CD4-positive, alpha-beta T cell treated with Interferon alpha-2 for 1 hour (primary cell): ENCODE measurements around the gene KLHL14.
"Not testable (repeated sequence)": the region's sequence is repeated elsewhere in the genome, so short reads cannot be mapped to it uniquely, and the experiment has no call there.

Source experiments
- DNase-seq, 2 donors: peaks; one replicate each; pipeline ENCODE4 v3.0.0-alpha.2; 2020 to 2022

Gene KLHL14

DNA sequence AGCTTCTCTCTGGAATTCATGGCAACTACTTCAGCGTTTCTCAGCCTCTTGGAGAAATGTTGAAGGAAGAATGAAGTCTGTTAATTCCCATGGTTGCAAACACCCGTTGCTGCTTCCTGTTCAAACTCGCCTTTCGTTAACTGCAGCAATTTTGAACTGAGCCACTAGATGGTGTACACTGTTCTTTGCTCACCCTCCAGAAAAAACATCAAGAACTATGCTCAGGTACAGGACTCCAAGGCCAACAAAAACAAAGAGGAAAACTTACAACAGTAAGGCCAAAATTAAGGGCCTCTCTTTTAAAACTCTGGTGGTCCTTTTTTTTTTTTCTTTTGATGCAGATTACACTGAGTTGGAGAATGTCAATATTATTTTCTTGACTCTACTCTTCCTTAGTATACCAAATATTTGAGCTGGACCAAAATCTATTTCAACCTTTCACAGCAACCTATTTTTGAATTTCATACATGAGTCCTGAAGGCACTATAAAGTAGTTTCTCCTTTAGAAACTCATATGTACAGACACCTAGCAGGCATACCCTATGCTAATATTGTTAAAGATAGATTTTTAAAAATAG, 58.2 kb downstream of the KLHL14 start:
- DNase-seq = peak; percentile 7 to 33

DNA sequence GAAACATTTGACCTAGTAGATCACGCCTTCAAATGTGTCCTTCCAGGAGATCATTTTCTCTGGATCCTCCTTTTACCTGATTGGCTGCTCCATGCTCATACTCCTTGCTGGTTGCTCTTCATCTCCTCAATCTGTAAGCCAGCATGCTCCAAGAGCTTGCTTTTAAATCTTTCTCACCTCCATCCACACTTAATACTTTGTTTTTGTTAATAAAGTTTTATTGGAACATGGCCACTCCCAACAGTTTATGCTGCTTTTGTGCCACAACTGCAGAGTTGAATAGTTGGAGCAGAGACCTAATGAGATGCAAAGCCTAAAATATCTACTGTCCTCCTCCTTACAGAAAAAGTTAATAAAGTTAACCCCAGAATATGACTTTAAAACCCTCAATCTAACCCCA, 60.0 kb downstream of the KLHL14 start:
- DNase-seq = no peak

DNA sequence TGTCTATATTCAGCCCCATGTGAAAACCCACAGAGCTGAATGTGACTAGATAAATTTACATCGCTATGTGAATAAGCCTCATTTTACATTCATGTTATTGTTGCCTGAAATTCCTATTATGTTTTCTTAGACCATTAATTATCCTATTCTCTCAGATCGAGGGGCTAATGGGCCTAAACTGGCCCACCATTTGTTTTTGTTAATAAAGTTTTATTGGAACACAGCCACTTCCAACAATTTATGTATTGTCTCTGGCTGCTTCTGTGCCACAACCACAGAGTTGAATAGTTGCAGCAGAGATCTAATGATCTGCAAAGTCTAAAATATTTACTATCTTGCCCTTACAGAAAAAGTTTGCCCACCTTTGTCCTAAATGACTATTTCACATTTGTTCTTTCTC, 61.0 kb downstream of the KLHL14 start:
- no peak for DNase-seq

DNA sequence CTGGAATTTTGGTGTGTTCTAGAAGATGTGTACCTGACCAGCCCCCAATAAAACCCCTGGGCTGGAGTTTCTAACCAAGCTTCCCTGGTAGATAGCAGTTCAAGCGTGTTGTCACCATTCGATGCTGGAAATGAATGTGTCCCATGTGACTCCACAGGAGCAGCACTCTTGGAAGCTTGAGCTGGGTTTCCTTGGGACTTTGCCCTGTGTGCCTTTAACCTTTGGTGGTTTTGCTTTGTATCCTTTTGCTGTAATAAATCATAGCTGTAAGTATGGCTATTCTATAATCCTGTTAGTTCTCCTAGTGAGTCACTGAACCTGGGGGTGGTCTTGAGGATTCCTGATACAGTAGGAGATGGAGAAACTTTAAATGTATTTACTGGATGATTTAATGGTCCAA, 65.2 kb downstream of the KLHL14 start:
- no peak for DNase-seq

DNA sequence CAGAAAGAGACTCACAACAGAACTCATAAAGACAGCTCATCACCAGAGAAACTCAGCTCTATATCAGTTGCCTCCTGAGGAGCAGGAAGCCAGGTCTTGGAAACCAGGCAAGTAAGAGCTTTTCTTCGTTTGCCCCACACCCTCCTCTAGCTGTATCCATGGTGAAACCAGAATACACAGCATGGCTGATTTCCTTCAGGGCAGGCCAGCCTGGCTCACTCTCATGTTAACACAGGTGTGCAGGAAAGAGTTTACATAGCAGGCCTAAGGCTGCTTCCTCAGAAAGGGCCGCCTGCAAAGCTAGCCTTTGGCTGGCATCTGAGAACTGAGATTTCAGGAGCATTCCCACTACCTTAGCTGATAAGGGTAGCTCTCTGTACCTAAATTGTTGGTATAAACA, 65.7 kb downstream of the KLHL14 start:
- no peak for DNase-seq

DNA sequence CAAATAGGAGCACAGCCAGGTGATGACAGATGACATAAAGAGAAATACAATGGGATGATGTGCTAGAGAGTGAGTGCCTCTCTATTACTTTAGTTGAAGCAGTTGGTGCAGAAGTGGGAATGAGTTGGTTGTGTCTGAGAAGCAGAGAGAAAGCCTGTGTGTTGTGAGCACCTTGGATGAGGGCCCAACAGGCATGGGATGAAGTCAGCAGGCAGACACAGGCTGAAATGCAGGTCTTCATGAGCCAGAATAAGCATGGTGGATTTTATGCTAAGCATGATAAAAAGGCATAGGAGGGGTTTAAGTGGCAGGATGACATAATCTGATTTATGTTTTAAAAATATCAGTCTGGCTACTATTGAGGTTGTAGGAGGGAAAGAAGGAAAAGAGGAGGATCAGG, 71.5 kb downstream of the KLHL14 start:
- no peak for DNase-seq

DNA sequence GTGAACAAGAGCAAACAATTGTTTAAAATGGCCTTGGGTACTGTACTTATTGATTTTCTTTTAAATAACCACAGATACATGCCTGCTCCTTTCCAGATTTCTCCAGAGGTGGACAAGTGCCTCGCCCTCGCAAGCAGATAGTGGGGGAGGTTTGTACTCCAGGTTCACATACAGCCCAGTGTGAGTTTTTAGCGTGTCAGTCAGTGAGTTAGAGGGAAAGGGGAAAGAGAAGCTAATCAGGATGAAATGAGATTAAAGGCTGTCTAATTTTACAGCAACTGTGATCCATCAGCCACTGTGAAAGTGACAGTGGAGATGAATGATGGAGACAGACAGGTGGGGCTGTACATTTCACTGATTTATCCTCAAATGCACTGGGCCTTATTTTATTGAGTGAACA, 74.7 kb downstream of the KLHL14 start:
- no peak for DNase-seq

DNA sequence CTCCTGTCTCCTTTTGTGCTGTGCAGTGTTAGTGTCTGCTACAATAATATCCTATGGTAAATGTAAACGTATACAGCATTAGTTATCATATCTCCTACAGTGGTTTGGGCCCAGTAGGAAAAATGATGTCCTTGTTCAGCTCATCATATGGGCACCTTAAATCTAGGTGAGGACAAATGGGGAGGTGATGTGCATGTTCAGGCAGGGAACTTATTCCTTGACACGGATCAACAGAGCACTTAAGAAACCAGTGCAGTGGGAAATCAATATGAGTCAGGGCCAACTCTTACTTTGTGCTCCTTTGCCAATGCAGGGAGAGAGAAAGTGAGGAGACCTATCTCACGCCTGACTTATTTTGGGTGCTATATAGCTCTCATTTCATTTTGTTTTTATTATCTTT, 76.4 kb downstream of the KLHL14 start:
- DNase-seq = no peak

DNA sequence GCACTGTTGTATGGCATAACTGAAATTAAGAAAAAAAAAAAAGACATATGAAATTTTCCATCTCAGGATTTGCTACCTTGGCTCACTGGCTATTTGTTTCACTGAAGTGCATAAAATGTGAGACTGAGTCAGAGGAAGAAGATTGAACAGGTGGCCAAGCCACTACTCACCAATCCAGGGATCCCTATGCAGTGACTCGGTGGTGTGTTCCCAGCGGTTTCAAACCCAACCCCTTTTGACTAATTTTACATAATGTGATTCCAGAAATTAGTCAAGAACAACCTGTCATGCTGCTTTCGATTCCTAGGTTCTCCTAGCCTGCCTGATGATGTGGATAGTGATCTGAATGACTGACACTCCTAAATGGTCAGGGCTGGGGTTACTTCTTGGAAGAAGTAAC, 77.3 kb downstream of the KLHL14 start:
- DNase-seq = no peak

DNA sequence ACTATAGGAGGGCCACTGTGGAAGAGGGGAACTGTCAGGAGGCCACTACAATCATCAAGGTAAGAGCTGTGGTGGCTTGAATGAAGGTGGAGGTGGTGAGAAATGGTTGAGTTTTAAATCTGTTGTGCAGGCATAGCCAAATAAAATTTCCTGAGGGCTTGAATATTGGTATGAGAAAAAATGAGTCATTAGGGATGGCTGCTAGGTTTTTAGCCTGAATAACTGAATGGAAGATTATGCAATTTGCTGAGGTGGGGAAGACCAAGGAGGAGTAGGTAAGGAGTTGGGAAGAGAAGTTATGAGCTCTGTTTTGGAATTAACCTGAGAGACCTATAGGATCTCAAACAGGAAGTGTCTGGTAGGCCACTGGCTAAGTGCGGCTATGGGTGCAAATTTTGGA, 84.0 kb downstream of the KLHL14 start:
- DNase-seq = no peak

DNA sequence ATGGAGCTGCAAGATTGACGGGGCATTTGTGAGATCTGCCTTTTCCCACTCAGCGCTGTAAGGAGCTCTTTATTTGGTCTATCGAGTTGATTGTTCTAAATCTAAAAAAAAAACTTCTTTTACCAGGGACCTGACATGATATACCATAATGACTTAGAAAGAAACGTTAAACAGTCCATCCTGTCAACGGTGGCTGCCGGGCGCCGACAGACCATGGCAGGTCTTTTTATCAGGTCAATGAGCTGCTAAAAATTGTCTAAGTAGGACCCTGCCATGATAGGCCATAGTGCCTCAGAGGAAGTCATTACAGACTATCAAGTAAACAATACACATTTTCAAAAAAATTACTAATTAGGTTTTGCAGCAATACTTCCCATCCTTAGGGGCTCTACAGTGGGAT, 87.9 kb downstream of the KLHL14 start:
- no peak for DNase-seq

DNA sequence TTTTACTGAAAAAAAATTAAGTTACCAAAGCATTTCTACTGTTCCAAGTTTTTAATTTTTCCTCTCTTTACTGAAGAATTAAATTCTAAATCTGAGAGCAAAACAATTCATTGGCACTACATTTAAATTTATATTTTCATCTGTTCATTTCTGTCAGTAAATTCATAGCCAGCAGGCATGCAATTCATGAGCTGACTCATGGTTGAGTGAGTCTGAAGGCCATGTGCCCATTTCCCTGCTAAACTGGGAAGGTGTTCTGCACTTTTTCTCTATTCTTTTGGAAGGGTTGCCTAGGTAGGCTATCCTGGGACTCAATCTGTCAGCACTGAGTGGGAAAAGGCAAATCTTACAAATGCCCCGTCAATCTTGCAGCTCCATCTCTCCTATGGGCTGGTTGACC, 88.7 kb downstream of the KLHL14 start:
- no peak for DNase-seq

DNA sequence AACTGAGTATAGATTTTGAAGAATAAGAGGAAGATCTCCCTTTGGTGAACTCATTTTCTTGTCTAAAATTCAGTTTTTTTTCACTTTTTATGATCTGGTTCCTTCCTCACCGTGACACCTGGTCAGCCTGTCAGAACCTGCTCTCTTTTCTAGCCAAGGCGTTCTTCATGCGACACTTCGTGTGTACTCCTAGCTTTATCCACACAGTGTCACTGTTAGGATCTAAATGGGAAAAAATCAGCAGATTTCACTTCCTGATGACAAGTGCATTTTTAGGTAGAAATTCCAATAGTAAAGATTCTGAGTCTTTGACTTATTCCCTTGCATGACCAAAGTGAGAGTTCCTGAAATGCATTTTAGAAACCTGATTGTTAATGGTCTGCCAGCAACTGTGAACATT, 89.8 kb downstream of the KLHL14 start:
- DNase-seq = no peak

DNA sequence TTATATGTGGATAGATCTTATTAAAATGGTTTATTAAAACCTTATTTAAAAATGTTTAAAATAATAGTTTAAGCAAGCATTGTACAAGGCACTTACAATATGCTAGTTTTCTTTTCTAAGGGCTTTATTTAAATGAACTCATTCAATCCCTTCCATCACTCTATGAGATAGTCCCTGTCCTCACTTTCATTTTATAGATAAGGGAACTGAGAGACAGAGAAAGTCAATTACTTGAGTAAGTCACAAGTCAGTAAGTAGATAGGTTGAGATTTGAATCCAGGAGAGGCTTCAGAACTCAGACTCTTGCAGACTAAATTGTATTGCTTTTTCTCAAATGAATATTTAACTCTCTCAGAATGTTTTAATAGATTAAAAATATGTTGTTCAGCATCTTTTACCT, 95.2 kb downstream of the KLHL14 start:
- DNase-seq = no peak

DNA sequence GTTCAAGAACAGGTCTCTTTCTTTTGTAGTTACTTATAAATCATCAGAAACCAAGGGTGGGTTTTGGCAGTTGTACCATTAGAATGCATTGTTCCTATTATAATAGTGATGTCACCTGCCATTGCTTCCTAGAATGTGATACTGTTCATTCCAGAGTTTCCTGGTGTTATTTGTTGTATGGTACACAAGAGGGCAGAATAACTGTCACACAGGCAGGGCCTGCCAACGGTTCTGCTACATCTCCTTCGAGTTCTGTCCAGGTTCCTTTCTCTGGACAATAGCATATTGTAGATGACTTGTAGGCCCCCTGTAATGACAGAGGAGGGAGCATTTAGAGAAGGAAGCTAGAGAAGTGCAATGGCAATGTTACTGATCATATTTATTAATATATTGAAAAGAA, 98.3 kb downstream of the KLHL14 start:
- no peak for DNase-seq

DNA sequence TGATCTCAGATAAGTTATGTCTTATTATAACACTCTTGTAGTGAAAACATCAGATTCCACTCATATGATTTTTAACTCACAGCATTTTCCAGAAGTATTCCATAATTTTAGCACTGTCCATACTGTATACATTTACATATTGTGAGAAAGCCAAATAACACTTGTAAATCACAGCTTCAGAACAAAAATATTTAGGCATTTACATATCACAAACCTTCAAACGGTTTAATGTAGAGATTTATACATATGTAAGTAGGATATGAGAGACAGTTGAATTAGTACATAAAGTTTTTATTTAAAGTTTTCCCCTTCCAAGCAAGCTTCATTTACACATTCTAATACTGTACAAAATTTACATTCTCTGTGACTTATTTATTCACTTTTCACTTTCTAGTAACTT, 100.4 kb downstream of the KLHL14 start:
- DNase-seq = no peak

DNA sequence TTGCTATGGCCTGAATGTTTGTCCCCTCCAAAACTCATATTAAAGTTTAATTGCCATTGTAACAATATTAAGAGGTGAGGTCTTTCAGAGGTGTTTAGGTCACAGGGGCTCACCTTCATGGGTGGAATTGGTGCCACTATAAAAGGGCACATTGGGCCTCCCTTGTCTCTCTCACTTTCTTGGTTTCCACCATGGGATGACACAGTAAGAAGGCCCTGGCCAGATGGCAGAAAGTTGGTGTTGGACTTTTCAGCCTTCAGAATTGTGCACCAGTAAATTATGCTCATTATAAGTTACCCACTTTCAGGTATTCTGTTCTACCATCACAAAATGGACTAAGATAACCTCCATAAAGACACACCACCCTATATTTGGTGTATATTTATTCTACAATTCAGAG, 102.1 kb downstream of the KLHL14 start:
- no peak for DNase-seq

DNA sequence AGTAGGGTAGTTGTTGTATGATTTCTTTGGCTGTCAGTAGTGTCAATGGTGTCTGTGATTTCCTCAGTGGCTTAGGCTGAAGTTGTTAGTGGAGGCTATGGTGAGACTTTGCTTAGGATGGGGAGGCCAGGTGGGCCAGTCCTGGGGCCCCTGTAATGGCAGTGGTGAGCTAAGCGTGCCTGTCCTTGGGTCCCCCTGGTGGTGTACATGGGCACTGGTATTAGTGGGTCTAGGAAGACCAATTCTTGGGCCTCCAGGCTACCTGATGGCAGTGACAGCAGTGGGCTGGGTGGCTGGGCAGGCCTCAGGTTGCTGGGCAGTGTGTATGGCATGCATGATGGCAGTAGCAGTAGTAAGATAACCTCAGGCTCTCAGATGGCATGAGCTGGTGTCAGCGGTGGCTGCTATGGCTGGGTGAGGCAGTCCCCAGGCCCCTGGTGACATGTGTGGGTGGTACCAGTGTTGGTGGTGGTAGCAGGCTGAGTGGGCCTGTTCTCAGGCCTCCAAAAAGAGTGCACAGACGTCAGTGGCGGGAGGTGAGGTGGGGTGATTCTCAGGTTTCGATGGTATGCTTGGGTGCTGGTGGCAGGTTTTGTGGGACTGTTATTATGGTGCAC, 103.2 kb downstream of the KLHL14 start:
- DNase-seq = no peak

DNA sequence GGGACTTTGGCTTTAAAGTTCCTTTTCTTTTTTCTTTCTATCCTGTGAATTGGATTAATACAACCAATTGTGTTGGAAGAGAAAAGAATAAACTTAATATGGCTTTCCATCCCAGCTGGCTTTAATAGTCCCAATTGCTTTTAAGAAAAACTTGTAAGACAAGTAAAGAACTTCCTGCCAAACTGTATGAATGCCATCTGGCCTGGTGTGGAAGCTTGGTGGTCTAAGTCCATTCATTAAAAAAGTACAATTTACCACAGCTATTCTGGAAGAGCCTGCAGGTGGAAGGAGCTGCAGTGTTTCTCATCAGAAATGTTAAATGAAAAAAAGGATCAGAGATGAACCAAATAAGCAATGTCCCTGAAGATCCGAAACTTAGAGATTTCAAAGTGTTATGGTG, 103.9 kb downstream of the KLHL14 start:
- no peak for DNase-seq

DNA sequence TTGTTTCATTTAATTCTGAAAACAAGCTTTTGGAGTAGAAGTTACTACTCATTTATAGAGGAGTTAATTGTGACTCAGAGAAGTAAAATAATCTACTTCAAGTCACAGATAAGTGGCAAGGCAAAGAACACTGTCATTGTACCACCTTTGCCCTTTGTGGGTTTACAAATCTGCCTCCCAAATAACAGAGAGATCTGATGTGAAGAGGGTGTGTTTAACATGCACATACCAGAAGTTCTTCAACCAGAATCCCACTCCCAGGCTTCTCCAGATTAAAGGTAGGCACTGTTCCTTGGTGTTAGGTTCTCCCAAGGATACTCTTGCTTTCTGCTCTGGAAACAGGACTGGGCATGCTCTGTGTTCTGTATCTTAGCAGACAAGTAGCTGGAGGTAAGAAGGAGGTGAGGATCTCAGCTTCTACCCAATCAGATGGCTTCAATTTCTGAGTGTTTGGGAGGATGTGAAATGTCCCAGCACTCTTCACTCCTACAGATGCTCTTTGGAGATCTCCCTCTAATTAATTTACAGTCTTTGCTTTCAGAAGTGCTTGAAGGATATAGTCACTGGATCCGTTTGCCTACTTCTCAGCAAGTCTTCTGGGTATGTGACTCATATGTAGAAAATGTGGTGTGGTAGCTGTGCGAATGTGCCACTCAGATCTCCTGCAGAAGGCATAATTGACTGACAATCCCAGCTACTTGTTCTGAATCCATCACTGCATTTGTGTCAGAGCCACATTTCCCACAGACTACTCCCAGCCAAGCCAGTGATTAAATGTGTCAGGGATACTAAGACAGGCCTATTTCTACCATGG, 111.1 kb downstream of the KLHL14 start:
- DNase-seq = no peak

DNA sequence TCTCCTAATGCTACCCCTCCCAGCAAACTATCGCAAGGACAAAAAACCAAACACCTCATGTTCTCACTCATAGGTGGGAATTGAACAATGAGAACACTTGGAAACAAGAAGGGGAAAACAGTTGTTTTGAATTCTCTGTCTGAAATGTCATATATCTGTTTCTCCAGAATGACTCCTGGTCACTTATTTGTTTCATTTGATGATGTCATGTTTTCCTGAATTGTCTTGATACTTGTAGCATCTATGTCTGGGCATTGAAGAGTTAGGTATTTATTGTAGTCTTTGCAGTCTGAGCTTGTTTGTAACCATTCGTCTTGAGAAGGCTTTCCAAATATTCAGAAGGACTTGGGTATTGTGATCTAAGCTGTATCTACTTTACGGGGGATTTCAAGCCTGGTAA, 118.3 kb downstream of the KLHL14 start:
- not testable (repeated sequence) for DNase-seq

DNA sequence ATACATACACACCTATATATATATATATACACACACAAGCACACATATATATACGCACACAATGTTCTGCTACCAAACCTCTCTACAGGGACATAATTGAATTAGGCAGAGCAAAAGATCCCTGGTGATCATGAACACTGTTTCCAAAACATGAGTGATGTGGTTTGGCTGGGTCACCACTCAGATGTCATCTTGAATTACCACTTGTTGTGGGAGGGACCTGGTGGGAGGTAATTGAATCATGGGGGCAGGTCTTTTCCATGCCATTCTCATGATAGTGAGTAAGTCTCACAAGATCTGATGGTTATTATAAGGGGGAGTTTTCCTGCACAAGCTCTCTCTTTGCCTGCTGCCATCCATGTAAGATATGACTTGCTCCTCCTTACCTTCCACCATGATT, 135.2 kb downstream of the KLHL14 start:
- DNase-seq = not testable (repeated sequence)

DNA sequence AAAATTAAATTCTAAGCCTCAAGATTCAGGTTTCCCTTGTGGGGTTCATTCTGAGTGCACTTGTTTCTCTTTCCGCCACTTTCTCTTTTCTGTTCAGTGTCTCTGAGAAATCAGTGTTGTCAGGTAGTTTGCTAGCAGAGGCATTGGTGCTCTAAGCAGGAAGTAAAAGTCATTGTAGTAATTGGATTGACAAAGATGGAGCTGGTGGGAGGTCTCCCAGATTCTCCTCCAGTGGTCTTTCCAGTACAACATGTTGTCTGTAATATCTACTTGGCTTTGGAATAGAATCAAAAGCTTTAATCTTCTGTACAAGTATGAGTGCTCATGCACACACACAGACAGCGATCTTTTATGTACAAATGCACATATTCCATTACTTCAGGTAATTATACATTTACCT, 135.6 kb downstream of the KLHL14 start:
- no peak for DNase-seq

DNA sequence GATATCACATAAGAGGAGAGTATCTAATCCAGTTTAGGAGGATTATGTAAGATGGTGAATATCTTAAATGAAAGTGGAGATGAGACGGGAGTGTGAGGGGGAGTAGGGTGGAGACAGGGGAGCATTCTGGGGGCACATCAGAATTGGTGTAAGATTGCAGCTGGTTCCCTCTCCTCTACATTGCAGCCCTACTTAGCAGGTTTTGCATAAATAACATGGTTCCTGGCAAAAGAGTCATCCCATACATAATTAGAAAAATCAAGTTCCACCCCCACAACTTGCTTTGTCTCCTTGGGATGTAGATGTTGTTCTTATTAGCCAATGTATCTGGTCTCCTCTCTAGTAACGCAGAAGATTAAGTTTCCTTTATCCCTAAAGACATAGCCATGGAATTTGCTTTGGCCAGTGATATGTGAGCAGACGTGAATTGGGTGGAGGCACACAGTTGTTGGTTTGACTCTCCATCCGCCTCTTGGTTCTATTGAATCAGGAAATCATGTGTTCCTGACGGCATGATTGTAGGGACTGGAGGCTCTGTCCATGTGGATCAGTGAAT, 137.9 kb downstream of the KLHL14 start:
- no peak for DNase-seq
